DND-41 (cell line): ENCODE results near the gene MYO1H.

Experiments used
- ATAC-seq: fragments of 200-7000 bp; cut with Tn5 transposase; 3 replicates; pipeline ENCODE4 v1.9.1; 2021; ENCODE audit warnings: low read depth; ENCODE audit not compliant: insufficient read depth
- DNase-seq: peaks from one replicate; pipeline ENCODE4 v3.0.0-alpha.2; 2020
- H2AFZ ChIP-seq: 2 replicates; pipeline ENCODE4 v1.6.0; 2012; ENCODE audit warnings: low read depth, low read length
- H3K27ac ChIP-seq: 2 replicates; pipeline ENCODE4 v1.5.1; 2012; ENCODE audit warnings: low read length, inconsistent platforms
- H3K27me3 ChIP-seq: fragments of 200-600 bp; sonication (generic); 2 replicates; pipeline ENCODE4 v1.6.0; 2012; ENCODE audit warnings: low read length, mild to moderate bottlenecking, inconsistent platforms; ENCODE audit not compliant: insufficient read depth, poor library complexity
- H3K36me3 ChIP-seq: 2 replicates; pipeline ENCODE4 v1.5.1; 2012; ENCODE audit warnings: low read length, inconsistent platforms; ENCODE audit not compliant: insufficient read depth
- H3K4me1 ChIP-seq: 2 replicates; pipeline ENCODE4 v1.5.1; 2012; ENCODE audit warnings: mild to moderate bottlenecking, low read length; ENCODE audit not compliant: insufficient read depth
- H3K4me2 ChIP-seq: 2 replicates; pipeline ENCODE4 v1.6.0; 2012; ENCODE audit warnings: mild to moderate bottlenecking, moderate library complexity, low read length, inconsistent platforms; ENCODE audit not compliant: insufficient read depth
- H3K4me3 ChIP-seq, 2 experiments: fragments of 200-600 bp in 1 of 2; shearing (Covaris generic) in 1 of 2; 2 replicates each; pipeline ENCODE4 v1.5.1; 2012 to 2016; ENCODE audit warnings: inconsistent platforms in 2 of 2, low read length in 2 of 2, mild to moderate bottlenecking in 2 of 2, low read depth in 1 of 2, moderate library complexity in 1 of 2
- H3K79me2 ChIP-seq: 2 replicates; pipeline ENCODE4 v1.6.0; 2012; ENCODE audit warnings: low read length, inconsistent platforms; ENCODE audit not compliant: insufficient read depth
- H3K9ac ChIP-seq: 2 replicates; pipeline ENCODE4 v1.6.0; 2012; ENCODE audit warnings: low read depth, mild to moderate bottlenecking, inconsistent platforms, low read length, moderate library complexity
- H3K9me3 ChIP-seq: 2 replicates; pipeline ENCODE4 v1.5.1; 2012; ENCODE audit warnings: low read length, moderate library complexity, mild to moderate bottlenecking, inconsistent platforms; ENCODE audit not compliant: insufficient read depth, severe bottlenecking
- H4K20me1 ChIP-seq: 2 replicates; pipeline ENCODE4 v1.6.0; 2012; ENCODE audit warnings: low read length; ENCODE audit not compliant: insufficient read depth
- EZH2 ChIP-seq: IDR thresholded peaks from 3 replicates; pipeline ENCODE4 v1.6.1; 2012; ENCODE audit warnings: borderline replicate concordance, low read depth, mild to moderate bottlenecking, moderate library complexity, low read length, inconsistent platforms; ENCODE audit not compliant: severe bottlenecking
- TF ChIP-seq, protein P1 (sequence below): IDR thresholded peaks from 2 replicates; pipeline ENCODE4 v1.5.1; 2012; ENCODE audit warnings: borderline replicate concordance, low read length, moderate library complexity, mild to moderate bottlenecking; ENCODE audit not compliant: poor library complexity, severe bottlenecking; ENCODE audit errors: extremely low read depth

Gene MYO1H

DNA sequence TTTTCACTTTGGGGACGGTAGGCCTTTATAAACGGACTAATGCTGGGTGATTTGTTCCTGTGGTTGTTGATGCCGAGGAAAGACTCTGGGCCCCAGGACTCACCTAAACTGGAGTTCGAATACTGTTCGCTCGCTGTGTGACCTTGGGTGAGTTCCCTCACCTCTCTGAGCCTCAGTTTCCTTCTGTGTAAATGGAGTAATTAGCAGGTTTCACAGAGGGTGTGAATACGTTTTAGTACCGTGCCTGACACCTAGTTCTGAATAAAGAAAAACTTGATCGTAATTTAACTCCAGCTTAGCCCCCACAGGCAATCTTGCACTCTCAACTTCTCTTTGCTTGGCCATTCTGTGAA, 130.2 kb downstream of the MYO1H start:
- Histone ChIP-seq H3K9ac (peak overlapping the region; percentile 69), H2AFZ (peak overlapping the region; percentile 97), H3K9me3 (no peaks in the 10 kb centered on the region), H3K4me1 (peaks cover 44% of the 10 kb centered on the region), H3K4me3 (peak overlapping the region; percentile 90 to 96), H4K20me1 (peaks cover 9% of the 10 kb centered on the region; the same call in 1 of the 2 replicates), H3K27ac (peak overlapping the region; percentile 95), H3K79me2 (peaks cover 74% of the 10 kb centered on the region), H3K4me2 (peak overlapping the region; percentile 99), H3K27me3 (no peaks in the 10 kb centered on the region), H3K36me3 (peaks cover 8% of the 10 kb centered on the region)
- DNase-seq (no peak), ATAC-seq (no peak)
- no peak for TF ChIP-seq EZH2
- TF ChIP-seq, protein P1, sequence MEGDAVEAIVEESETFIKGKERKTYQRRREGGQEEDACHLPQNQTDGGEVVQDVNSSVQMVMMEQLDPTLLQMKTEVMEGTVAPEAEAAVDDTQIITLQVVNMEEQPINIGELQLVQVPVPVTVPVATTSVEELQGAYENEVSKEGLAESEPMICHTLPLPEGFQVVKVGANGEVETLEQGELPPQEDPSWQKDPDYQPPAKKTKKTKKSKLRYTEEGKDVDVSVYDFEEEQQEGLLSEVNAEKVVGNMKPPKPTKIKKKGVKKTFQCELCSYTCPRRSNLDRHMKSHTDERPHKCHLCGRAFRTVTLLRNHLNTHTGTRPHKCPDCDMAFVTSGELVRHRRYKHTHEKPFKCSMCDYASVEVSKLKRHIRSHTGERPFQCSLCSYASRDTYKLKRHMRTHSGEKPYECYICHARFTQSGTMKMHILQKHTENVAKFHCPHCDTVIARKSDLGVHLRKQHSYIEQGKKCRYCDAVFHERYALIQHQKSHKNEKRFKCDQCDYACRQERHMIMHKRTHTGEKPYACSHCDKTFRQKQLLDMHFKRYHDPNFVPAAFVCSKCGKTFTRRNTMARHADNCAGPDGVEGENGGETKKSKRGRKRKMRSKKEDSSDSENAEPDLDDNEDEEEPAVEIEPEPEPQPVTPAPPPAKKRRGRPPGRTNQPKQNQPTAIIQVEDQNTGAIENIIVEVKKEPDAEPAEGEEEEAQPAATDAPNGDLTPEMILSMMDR, result no peak

DNA sequence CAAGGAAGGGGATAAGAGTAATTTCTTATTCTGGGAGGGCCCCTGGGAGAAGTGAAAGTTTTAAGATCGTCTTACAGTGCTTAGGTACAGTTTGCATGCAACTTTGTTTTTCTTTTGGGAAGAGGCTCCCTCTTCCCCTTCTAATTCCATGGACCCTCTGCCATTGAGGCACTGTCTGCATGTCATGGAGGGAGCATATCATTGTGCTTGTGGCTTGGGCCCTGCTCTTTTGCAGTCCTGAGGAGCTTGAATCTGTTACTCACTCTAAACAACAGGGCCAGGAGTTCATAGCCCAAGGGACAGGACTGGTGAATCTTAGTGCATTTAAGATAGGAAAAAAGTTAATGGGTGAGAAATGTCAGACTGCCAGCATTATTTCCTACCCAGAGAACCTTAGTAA, 132.1 kb downstream of the MYO1H start:
- H3K4me2 ChIP-seq, result peak overlapping the region; percentile 99; the same call in 1 of the 2 replicates
- ATAC-seq, result no peak
- DNase-seq, result no peak

DNA sequence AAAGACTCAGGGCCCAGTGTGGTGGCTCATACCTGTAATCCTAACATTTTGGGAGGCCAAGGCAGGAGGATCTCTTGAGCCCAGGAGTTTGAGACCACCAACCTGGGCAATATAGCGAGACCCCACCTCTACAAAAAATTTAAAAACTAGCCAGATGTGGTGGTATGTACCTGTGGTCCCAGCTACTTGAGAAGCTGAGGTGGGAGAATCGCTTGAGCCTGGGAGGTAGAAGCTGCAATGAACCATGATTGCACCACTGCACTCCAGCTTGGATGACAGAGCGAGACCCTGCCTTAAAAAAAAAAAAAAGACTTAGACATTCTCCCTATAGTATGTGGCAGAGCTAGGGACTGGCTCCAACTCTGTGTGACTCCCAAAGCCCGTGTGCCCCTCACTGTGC, 132.7 kb downstream of the MYO1H start:
- no peak overlapping the region for H3K4me2 ChIP-seq
- TF ChIP-seq, protein P1, result no peak
- no peak for TF ChIP-seq EZH2
- no peaks in the 10 kb centered on the region for H3K27me3 ChIP-seq
- H3K4me3 ChIP-seq, result no peak overlapping the region
- no peak overlapping the region for H3K9ac ChIP-seq
- ATAC-seq (no peak), DNase-seq (no peak)
- no peak overlapping the region for H2AFZ ChIP-seq
- peaks cover 30% of the 10 kb centered on the region for H3K36me3 ChIP-seq
- peaks cover 50% of the 10 kb centered on the region for H3K79me2 ChIP-seq
- no peaks in the 10 kb centered on the region for H4K20me1 ChIP-seq
- H3K27ac ChIP-seq, result no peak overlapping the region
- no peaks in the 10 kb centered on the region for H3K9me3 ChIP-seq
- peaks cover 37% of the 10 kb centered on the region for H3K4me1 ChIP-seq

More for the DNA sequence above, 132.1 kb downstream of the MYO1H start:
- Histone ChIP-seq H3K9ac (no peak overlapping the region), H3K36me3 (peaks cover 24% of the 10 kb centered on the region), H2AFZ (no peak overlapping the region), H3K9me3 (no peaks in the 10 kb centered on the region), H4K20me1 (peaks cover 2% of the 10 kb centered on the region; the same call in 1 of the 2 replicates), H3K4me1 (peaks cover 41% of the 10 kb centered on the region), H3K27ac (no peak overlapping the region), H3K79me2 (peaks cover 56% of the 10 kb centered on the region), H3K4me3 (no peak overlapping the region), H3K27me3 (no peaks in the 10 kb centered on the region)
- TF ChIP-seq EZH2, result no peak
- TF ChIP-seq, protein P1, result no peak

DNA sequence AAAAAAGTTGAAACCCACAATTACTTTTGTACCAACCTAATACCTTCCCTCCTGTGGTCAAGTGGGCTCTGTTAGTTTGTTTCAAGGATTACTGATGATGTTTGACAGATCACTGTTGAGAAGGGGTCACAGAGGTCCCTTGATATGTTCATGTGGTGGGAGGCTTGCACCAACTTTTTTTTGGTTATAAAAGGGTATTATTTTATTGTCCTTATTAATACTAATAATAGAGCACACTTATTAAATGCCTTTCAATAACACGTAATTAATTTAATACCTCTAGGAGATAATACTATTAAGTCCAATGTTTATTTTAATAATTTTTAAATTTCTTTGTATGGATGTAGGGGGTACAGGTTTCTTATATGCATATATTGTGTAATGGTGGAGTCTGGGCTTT, 134.2 kb downstream of the MYO1H start:
- Histone ChIP-seq H3K9me3 (no peaks in the 10 kb centered on the region), H3K27ac (no peak overlapping the region), H3K4me2 (no peak overlapping the region), H3K79me2 (peaks cover 35% of the 10 kb centered on the region), H3K9ac (no peak overlapping the region), H2AFZ (no peak overlapping the region), H3K36me3 (peaks cover 45% of the 10 kb centered on the region), H4K20me1 (no peaks in the 10 kb centered on the region), H3K4me1 (peaks cover 22% of the 10 kb centered on the region), H3K4me3 (no peak overlapping the region), H3K27me3 (no peaks in the 10 kb centered on the region)
- ATAC-seq (no peak), DNase-seq (no peak)
- TF ChIP-seq, protein P1, result no peak
- TF ChIP-seq EZH2, result no peak
